ENCODE data around the gene ZNF668.

Gene ZNF668

DNA sequence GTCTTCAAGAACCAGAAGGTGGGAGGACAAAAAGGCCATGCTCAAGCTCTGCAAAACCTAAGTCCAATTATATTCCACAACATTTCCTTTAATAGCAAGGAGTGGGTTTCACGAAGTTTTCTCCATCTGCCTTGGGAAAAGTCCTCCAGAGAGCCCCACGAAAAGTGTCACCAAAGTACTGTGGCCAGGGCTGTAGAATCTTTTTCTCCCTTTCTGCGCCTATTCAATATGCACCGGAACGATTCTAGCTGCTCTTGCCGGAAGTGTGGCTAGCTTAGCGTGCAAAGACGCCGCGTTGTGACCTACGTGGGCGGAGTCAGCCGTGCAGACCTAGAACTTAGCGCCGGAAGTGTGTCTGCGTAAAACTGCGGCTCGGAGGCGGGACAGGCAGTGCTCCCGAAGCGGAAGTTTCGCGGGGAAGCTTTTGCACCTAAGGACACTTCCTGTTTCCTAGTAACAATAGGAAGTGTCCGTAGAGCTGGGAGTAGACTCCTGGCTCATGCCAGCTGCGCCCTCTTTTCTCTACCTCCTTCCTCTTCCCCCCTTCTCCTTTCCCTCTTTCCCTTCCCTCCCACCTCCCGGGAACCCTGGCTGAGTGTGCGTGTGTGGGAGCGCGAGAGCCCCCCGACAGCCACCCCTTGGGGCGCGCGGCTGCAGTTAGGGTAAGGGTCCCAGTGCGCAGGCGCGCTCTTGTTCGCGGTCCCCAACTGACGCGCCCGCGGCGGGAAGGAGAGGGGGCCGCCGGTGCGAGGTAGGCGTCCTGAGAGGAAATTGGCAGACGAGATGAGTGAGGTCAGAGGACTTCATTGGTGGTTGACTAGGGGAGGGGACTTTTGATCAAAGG is at the start of gene ZNF668, which contains the start of gene ZNF646:
TSS of gene ZNF668 (minus strand) at position 271 of the 844 bp plus-strand sequence. CDS start 9,781 bp downstream, outside the sequence.
TSS of gene ZNF646 (plus strand) at position 453 of the 844 bp plus-strand sequence. CDS start 1,903 bp downstream, outside the sequence.
- in situ Hi-C loops (cut with MboI; ENCODE audit: low sequenced_read_pairs) = no loop called here

DNA sequence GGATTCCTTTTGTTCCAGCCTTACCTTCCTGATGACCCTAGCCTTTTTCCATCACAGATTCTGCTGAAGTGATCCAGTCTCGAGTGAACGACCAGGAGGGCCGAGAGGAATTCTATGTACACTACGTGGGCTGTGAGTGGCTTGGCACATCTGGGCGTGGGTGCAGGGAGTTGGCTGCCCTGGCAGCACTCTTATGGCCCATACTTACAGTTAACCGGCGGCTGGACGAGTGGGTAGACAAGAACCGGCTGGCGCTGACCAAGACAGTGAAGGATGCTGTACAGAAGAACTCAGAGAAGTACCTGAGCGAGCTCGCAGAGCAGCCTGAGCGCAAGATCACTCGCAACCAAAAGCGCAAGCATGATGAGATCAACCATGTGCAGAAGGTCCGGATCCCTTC is 46.1 kb upstream of the ZNF668 start:
- in situ Hi-C loops (cut with MboI; ENCODE audit: low sequenced_read_pairs) = no loop called here

DNA sequence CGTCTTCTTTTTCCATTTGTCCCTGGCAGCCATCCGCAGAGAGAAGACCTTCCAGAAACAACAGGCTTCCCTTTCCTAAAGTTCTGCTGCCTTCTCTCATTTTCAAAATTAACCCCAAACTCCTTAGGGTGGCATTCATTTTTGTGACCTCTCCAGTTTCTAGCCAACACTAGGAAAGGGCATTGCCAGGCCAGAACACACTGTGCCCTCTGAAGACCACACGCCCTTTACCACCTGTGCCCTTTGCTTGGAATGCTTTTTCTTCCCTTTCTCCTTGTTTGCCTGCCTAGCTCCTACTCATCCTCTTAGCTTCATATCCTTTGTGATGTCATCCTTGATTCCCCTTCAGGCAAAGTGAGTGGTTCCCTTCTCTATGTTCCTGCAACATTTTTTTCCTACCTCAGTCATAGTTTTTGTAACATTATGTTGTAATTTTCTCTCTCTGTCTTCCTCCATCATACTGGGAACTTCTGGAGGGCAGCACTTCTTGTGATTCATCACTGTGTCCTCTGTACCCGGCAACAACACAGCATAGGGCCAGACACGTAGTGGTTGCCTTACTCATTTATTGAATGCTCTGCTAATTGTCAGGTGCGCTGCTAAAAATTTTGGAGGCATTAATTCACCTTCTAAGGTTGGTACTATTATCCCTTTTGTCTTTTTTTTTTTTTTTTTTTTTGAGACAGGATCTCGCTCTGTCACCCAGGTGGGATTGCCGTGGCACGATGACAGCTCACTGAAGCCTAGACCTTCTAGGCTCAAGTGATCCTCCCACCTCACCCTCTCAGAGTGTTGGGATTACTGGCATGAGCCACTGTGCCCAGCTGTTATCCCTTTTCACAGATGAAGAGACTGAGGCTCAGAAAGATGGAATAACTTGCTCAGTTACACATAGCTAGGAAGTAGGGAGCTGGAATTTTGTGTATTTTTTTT is 44.4 kb upstream of the ZNF668 start:
- in situ Hi-C loops (cut with MboI; ENCODE audit: low sequenced_read_pairs) = no loop called here

DNA sequence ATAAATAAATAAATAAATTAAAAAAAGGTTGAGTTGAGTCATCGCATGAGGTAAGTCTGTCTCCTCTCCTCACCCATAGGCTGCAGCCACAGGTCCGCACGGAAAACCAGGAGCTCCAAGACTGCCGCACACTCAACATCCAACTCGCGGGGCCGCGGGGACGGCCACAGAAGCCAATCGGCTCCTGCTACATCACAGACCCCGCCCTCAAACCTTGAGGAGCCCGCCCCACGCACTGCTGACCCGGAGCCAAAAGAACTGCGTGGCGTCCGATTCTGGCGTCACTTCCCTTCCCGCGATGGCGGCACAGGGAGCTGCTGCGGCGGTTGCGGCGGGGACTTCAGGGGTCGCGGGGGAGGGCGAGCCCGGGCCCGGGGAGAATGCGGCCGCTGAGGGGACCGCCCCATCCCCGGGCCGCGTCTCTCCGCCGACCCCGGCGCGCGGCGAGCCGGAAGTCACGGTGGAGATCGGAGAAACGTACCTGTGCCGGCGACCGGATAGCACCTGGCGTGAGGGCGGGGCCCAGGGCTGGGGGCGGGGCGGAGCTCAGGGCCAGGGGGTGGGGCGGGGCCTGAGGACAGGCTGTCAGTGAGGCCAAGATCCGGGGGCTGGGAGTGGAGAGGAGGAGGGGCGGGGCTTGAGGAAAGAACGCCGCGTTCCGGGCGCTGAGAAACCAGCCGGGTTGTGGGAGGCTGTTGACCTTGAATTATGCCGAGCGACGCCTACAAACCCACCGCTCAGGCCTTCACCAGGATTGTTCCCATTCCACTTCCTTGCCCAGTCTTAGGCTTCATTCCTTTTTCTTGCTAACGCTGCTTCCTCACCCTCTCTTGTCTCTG is 43.6 kb upstream of the ZNF668 start, which contains the start of gene KAT8:
TSS of gene KAT8 (plus strand) at position 281 of the 839 bp plus-strand sequence. CDS start at position 299, 18 bp downstream.
- in situ Hi-C loops (cut with MboI; ENCODE audit: low sequenced_read_pairs) = no loop called here

DNA sequence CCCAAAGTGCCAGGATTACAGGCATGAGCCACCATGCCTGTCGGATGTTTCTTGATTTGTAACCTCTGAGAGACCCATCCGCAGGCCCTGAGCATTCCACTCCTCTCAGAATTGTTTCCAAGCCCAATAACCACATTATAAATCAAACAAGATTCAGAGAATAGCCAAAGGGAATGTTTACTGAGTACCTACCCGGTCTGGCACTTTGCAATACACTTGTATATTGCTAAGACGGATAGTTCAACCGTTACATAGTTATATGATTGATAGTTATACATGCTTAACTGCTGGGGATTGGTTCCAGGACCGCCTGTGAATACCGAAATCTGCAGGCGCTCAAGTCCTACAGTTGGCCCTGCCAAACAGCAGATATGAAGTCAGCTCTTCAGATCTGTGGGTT is 40.4 kb upstream of the ZNF668 start:
- in situ Hi-C loops (cut with MboI; ENCODE audit: low sequenced_read_pairs) = no loop called here

DNA sequence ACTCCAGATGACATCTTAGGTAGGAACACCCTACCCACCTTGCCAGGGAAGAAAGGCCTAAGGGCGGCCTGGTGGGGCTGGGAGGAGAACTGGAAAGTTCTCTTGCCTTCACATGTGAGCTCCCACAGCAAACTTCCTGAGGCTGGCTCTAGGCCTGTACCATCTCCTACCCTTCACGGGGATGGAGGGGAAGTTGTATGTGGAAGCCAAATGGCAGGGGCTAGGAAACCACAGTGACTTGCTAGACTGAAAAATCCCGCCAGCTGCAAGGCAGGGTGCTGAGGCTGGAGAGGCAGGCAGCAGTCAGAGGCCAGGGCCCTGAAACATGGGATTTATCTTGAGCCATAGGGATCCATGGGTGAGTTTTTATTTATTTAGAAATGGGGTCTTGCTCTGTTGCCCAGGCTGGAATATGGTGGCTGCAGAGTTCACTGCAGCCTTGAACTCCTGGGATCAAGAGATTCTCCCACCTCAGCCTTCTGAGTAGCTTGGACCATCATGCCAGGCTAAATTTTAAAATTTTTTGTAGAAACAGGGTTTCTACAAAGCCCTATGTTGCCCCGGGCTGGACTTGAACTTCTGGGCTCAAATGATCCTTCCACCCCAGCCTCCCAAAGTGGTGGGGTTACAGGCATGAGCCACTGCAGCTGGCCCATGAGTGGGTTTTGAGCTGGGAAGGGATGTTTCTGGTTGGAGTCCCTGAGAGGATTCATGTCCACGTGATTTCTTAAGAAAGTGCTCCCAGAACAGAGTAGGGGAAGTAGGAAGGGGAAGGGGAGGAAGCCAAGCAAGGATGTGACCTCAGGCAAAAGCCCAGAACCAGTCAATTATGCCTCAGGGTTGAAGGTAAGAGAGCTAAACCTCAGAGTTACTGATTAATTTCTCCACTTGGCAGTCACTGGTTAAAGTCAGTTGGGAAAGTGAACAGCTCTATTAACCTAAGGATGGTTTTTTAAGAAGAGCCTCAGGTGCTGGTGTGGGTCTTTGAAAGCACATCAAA is 39.4 kb upstream of the ZNF668 start:
- in situ Hi-C loops (cut with MboI; ENCODE audit: low sequenced_read_pairs) = no loop called here

DNA sequence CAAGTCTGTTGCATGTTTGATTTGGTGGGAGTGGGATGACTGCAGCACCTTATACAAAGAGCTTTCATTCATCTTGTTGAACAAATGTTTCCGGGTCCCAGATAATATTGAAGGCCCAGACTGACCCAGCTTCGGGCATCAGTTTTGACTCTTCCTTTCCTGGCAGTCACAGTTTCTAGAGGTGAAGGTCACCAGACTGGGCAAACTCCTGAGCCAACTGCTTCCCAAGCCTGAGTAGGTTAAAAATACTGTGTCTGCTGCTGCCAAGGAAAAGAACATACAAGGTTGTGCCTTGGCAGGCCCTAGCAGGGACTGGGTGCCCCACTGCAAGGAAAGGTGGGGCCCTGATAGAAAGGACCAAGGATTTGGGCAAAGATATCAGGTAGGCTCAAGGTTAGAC is 38.7 kb upstream of the ZNF668 start:
- in situ Hi-C loops (cut with MboI; ENCODE audit: low sequenced_read_pairs) = no loop called here

DNA sequence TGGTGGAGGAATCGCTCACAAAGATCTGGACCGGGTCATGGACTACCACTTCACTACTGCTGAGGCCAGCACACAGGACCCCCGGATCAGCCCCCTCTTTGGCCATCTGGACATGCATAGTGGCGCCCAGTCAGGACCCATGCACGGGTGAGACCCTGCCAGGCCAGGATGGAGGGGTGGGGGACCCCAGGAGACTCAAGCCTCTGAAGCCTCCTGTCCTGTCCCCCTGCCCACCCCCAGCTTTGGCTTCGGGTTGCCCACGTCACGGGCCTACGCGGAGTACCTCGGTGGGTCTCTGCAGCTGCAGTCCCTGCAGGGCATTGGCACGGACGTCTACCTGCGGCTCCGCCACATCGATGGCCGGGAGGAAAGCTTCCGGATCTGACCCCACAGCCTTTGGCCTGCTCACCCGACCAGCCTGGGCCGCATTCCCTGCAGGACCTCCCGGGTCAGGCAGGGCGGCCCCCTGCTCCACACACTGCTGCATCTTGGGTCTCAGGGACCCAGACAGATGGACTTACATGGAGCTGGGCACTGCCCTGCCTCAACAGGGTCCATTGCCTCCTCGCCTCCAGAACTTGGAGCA is 37.9 kb upstream of the ZNF668 start:
- in situ Hi-C loops (cut with MboI; ENCODE audit: low sequenced_read_pairs) = no loop called here

DNA sequence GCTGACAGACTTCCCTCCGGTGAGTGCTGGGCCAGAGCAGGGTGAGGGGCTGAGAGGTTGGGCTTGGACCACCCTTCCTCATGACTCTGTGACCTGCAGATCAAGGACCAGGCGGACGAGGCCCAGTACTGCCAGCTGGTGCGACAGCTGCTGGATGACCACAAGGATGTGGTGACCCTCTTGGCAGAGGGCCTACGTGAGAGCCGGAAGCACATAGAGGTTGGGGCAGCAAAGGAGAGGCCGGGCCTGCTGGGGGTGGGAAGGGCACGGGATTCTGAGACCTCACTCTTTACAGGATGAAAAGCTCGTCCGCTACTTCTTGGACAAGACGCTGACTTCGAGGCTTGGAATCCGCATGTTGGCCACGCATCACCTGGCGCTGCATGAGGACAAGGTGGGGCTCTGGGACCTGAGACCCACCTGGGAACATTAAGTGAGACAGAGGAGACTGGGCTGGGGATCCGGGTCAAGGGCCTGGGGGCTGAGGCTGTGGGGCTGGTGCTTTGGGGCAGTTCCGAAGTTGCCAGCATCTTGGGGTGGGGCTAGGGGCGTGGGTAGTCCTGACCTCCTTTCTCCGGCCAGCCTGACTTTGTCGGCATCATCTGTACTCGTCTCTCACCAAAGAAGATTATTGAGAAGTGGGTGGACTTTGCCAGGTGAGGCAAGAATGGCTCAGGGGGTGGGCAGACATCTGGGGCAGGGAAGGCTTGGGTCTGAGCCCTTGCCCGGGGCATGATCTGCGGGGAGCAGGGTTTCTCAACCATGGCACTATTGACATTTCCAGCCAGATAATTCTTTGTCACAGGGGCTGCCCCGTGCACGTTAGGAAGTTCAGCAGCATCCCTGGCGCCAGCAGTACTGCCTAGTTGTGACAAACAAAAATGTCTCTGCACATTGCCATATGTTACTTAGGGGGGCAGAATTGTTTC is 36.3 kb upstream of the ZNF668 start:
- in situ Hi-C loops (cut with MboI; ENCODE audit: low sequenced_read_pairs) = no loop called here

DNA sequence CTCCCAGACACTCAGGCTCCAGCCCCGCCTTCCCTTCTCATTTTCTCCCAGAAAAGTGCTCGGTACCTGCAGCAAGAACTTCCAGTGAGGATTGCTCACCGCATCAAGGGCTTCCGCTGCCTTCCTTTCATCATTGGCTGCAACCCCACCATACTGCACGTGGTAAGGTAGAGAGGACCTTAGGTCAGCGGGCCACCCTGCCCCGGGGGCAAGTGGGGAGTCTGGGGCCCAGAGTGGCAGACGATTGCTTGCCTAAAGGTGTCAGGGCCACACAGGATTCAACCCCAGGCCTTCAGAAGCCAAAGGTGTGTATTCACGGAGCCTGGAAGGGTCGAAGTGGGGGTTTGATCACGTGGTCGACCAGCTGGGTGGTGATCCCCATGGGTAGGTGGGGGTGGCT is 35.6 kb upstream of the ZNF668 start:
- in situ Hi-C loops (cut with MboI; ENCODE audit: low sequenced_read_pairs) = no loop called here

DNA sequence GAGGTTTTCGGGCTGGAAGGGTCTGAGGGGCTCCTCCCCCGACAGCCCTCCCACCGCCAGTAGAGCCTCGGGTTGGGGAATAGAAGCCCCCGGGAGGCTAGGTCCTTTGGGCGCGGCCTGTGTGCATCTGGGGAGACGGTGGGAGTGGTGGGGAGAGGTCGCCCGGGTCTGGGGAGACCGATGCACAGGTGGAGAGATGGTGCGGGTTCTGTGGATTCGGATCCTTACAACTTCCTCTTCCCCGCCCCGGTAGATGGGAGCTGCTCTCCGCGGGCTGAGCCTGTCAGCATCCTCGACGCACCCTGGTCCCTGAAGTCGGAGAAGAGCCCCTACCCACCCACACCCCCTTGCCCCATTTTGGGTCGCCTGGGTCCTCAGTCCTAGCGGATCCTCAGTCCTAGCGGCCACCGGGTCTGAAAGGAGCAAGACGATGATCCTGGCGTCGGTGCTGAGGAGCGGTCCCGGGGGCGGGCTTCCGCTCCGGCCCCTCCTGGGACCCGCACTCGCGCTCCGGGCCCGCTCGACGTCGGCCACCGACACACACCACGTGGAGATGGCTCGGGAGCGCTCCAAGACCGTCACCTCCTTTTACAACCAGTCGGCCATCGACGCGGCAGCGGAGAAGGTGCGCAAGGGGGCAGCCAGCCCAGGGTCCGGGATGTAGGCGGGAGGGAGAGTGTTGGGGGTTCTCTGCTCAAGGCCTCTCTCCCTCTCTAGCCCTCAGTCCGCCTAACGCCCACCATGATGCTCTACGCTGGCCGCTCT is 34.9 kb upstream of the ZNF668 start:
- in situ Hi-C loops (cut with MboI; ENCODE audit: low sequenced_read_pairs) = no loop called here

DNA sequence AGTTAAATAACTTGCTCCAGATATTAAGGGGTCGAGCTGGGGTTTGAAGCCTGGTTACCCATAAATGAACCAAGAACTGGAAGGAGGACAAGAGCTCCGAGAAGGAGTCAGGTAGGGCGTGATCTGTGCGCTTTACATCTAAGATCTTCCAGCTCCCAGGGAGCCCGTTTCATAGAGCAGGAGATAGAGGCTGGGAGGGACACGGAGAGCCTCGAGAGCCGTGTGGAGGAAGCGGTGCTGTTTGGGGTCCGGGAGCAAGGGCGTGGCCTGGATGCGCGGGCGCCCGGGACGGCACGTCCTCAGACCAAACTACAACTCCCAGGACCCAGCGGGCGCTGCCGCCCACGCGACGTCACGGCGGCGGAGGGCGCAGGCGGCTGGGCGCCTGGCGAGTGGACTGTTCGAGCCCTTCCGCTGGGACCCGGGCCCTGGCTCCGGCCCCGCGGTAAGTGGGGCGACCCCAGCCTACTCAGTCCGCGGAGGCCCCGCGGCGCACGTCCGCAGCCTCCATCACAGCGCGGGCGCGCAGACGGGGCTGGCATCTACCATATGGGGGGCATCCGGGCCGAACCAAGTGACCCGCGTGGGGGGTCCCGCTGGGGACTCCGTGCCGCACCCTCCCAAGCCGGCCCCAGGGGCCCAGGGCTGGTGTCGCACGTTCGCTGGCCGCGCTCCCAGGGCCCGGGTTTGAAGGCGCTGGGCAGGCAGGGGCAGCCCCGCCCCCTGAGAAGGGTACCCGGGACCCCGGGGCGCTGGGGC is 34.2 kb upstream of the ZNF668 start, which contains the start of gene BCKDK:
TSS of gene BCKDK (plus strand) at position 352 of the 759 bp plus-strand sequence. CDS start 838 bp downstream, outside the sequence.
- in situ Hi-C loops (cut with MboI; ENCODE audit: low sequenced_read_pairs) = no loop called here

DNA sequence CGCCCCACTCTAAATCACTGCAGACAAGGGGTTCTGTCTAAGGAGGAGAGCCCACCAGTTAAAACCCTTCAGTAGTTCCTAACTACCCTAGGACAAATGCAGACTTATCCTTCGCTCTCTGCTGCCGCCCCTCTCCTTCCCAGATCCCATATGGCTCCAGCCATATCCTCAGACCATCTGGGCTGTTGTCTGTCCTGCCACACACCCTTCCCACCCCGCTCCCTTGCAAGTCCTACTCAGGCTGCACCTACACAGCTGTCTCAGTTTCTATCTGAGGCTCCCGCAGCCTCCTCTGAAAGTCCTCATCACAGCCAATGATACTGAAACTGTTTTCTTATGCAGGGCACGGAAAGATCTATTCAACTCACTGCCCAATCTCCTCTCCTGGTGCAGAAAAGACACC is 33.4 kb upstream of the ZNF668 start:
- in situ Hi-C loops (cut with MboI; ENCODE audit: low sequenced_read_pairs) = no loop called here

DNA sequence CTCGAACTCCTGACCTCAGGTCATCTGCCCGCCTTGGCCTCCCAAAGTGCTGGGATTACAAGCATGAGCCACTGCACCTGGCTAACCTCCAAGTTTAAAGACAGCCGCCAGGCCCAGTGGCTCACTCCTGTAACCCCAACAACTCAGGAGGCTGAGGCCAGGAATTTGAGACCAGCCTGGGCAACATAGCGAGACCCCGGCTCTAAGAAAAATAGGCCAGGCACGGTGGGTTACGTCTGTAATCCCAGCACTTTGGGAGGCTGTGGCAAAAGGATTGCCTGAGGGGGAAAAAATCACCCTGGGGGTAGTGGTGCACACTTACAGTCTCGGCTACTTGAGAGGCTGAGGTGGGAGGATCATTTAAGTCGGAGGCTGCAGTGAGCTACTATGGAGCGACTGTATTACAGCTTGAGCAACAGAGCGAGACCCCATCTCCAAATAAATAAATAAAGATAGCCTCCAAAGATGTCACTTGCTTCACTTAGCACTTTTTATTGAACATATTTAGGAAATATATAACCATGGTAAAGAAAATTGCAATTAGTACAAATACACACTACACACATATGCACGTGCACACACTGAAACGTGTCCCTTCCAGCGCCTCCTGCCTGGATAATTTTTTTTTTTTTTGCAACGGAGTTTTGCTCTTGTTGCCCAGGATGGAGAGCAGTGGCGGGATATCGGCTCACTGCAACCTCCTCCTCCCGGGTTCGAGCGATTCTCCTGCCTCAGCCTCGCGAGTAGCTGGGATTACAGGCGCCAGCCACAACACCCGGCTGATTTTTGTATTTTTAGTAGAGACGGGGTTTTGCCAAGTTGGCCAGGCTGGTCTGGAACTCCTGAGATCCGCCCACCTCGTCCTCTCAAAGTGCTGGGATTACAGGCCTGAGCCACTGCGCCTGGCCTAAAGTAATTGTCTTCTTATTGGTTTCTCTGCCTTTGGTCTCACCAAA is 32.7 kb upstream of the ZNF668 start:
- in situ Hi-C loops (cut with MboI; ENCODE audit: low sequenced_read_pairs) = no loop called here

DNA sequence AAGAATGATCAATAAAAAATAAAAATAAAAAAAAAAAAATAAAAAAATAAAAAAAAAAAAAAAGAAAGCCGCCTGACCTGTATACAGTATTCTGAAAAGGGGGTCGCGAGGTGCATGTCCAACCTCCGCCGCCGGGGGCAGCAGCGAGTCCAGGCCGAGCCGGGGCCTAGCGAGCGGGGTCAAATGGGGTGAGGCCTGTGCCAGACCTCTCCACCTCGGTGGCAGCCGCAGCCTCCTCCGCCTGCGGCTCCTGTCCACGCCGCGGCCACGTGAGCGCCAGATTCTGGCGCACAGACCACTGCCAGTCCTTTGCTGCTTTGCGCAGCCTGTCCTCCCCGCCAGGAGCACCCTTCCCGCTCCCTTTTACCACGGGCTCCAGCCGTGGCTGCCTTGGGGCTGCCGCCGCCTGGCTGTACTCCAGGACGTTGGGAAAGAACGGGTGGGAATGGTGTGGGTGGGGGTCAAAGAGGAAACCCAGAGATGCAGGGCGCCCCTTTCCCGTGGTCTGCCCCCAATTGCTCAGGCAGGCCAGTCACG is 31.7 kb upstream of the ZNF668 start:
- in situ Hi-C loops (cut with MboI; ENCODE audit: low sequenced_read_pairs) = no loop called here
